HG03354 (cell line): ENCODE data around the gene CRYGD.
"Not testable (repeated sequence)": the region's sequence is repeated elsewhere in the genome, so short reads cannot be mapped to it uniquely, and the experiment has no call there.

Source experiments
- ATAC-seq: cut with Tn5 transposase; IDR thresholded peaks from one replicate; pipeline ENCODE4 v1.9.1; 2021; ENCODE audit warnings: mild to moderate bottlenecking; ENCODE audit not compliant: unreplicated experiment, poor library complexity, severe bottlenecking

CRYGD gene

DNA sequence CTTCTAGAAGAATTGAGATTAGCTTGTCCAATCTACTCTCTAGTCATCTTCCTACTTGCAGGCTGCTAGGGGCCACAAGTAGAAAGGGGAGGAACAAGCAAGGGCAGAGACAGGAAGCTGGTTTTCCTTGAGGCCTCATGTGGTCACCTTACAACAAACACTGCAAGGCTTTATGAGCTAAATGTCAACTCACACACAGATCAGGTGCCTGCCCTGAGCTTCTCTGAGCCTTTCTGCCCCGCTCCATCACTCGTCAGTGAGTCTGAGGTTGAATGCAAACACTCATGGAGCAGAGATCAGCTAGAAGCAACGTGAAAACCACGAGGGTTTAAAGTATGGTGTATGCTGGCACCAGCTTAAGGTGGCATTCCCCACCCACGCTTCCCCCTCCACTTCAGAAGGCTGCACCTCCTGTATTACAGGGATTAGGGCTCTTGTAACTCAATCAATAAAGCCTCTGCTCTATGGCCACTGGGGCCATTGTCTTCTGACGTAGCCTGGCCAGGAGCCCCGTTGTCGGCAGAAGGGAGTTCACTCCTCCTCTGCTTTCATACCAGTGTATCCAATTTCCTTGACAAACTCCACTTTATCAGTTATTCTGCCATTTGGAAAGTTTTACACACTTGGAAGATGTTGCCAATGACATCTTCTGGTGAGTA lies 10.7 kb upstream of the CRYGD start:
- no peak for ATAC-seq

DNA sequence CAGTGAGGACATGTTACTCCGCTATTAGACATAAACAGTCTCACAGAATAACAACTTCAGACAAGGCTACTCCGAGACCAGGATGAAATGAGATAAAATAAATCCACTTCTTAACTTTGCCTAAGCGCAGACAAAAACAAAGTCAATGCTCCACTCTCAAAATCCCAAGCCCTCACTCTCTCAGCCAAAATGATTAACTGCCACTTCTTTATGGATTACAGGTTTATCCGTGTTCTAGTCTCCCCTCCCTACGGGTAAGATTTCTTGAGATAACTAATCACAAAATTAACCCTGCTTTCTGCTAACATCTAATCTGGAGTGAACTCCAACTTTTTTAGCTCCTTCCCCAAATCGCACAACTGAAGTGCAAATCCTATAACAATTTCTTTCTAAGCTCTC lies 6.4 kb upstream of the CRYGD start:
- ATAC-seq, result no peak

DNA sequence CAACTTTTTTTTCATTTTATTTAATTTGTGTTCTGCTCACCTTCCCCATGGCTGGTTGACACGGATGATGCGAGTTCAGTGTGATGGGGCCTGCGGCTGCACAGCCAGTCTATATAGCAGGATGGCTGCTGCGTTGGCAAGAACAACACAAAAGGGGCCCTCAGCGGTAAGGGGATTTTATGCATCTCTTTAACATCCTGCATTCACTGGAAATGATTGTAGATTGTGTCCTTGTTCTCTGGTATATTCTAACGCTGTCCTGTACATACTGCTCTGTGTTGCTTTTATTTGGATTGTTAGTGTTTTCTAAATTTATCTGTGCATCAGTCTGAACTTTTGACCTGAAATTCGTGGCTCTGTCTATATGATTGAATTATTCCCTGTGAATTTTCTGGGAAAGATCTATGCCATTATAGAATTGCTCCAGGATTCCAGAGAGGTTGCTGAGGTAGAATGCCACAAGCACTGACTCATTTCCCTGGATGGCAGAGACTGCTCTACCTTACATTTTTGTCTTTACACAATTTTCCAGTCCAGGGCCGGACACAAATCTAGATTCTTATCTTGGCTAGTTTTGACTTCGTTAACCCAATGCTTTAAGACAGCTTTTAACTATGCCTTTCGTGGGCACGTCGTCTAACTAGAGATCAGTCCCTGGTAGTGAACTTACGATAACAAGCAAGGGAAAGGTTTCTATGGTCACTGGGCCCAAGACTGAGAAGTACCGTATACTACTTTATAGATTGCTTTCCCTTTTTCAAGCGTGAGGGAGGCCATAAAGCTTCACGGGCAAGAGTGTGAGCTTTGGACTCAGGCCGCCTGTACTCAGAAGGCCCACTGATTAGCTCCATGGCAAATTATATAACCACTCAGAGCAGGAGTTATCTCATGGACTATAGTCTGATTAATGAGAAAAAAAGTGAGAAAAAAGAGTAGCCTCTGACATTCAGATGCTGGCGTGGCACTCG lies 5.7 kb upstream of the CRYGD start, which contains the start of gene CRYGC:
CRYGC (minus strand) TSS at position 85 of the 968 bp plus-strand sequence; CDS start at position 49, 36 bp downstream.
- no peak for ATAC-seq

DNA sequence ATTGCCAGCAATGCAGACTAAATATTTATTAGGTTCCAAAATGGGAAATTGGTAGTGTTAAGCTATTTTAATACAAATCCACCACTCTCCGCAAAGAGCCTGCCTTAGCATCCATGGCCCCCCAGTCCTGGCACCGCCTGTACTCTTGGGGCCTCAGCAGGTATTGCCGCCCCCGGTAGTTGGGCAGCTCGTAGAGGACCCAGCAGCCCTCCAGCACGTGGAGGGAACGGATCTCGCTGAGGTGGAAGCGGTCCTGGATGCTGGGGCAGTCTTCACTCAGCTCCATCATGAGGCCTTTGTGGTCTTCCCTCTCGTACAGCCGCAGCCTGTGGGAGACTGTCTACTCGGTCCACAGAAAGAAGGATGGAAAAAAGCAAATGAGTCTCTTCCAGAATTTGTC lies 3.8 kb upstream of the CRYGD start:
- no peak for ATAC-seq

DNA sequence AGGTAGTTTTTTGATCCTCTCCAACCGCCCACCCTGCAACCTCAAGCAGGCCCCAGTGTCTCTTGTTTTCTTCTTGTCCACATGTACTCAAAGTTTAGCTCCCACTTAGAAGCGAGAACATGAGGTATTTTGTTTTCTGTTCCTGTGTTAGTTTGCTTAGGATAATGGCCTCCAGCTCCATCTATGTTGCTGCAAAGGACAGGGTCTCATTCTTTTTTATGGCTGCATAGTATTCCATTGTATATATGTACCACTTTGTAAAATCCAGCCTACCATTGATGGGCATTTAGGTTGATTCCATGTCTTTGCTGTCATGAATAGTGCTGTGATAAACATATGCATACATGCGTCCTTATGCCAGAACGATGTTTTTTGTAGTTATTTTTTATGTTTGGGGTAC lies 2.8 kb upstream of the CRYGD start:
- ATAC-seq, result no peak

DNA sequence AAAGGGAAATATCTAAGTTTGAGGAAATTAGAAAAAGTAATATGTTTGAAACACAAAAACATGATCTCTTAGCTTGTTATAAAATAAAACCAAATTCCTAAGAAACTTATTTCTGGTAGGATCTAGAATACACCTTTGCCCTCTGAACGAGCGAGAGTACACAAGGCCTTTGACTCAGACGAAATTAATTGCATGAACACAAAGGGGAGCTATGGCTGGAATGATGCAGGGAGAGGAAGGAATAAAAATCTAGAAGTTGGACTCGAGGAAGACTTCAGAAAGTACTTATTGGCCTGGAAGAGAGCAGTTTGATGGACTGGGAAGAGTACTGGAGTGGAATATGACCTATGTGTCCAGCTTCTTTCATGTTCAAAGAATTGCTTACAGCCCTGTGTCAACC lies 927 bp upstream of the CRYGD start:
- ATAC-seq, result no peak

DNA sequence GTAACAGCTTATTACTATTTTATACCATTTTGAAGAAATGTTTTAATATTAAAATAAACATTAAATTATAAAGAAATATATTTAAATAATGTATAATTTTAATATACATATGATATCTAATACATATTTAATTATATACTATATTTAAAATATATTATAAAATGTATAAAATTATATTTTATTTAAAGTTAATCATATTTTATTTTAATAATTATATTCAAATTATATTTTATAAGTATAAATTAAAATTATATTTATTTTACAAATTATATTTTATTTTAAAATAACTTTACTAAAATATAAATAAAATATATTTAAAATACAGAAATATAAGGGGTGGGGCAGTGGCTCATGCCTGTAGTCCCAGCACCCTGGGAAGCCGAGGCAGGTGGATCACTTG lies 2.1 kb downstream of the CRYGD start:
- ATAC-seq, result no peak

DNA sequence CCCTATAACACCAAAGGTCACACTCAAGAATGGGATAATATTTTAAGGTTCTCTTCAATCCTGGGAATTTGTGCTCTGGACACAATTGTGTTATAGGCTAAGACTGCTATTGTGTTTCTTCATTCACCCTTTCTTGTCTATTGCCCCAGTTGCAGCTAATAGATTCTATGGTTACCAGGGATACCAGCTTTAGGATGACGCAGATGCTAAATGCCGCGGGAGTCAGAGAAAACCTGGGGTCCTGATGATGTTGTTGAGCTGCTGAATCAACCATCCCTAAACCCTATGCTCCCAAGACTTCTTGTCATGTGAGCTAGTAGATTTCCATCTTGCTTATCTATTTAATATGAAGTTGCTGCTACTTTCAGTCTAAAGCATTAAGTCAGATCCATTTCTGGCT lies 5.4 kb downstream of the CRYGD start:
- ATAC-seq, result no peak

DNA sequence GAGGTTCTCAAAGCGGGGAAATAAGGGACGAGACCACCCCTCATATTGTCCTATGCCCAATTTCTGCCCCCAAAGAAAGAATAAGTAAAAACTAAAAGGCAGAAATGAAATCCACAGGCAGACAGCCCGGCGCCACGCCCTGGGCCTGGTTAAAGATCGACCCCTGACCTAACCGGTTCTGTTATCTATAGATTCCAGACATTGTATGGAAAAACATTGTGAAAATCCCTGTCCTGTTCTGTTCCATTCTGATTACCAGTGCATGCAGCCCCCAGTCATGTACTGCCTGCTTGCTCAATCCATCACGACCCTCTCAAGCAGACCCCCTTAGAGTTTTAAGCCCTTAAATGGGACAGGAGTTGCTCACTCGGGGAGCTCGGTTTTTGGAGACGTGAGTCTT lies 6.9 kb downstream of the CRYGD start:
- not testable (repeated sequence) for ATAC-seq

DNA sequence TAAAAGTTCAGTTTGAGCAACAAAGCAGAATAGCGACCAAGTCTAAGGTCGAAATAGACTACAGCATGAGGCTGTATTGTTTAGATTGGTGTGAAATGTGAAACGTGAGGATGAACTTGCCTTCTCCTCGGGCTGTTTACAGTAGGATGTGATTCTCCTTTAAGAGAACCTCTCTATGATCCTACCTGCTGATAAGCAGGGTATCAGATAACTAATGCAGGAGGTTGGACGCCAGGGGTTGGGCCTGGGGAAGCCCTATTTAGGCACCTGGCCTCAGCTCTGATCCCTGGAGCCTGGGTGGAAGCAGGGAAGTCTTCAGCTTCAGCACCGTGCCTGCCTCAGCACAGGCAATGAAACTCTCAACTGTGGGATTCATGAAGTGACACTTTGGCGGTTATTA lies 11.4 kb downstream of the CRYGD start:
- no peak for ATAC-seq

DNA sequence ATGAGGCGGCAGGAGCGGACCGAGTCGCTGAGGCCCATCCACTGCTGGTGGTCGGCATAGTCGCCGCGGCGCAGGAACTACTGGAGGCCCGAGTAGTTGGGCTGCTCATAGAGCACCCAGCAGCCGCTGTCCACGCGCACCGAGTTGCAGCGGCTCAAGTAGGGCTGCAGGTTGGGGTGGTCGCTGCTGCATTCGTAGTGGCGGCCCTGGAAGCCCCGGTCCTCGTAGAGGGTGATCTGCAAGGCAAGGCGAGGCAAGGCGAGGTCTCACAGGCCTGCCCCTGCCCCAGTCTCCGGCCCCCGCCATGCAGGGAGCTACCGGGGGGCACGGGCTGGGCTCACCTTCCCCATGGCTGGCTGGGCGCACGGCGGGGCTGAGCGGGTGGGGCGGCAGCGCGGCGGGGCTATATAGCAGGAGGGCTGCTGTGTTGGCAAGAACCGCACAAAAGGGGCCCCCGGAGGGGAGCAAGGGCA lies 12.0 kb downstream of the CRYGD start:
- ATAC-seq, result not testable (repeated sequence)

DNA sequence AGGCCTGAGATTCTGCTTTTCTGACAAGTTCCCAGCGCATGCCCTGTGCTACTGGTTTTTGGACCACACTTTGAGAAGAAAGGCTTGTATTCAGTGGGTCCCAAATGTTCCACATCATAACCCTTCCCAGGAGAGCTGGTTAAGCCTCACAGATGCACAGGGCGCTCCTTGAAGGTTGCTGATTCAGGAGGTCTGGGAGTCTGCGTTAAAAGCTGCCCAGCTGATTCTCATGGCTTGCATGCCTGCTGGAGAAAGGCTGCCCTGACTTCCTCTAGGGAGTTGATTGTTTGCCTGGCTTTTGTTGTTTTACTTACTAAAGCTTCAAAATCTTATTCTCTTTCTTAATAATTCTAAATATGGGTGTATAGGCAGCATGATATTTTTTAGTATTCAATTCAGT lies 20.7 kb downstream of the CRYGD start:
- no peak for ATAC-seq

DNA sequence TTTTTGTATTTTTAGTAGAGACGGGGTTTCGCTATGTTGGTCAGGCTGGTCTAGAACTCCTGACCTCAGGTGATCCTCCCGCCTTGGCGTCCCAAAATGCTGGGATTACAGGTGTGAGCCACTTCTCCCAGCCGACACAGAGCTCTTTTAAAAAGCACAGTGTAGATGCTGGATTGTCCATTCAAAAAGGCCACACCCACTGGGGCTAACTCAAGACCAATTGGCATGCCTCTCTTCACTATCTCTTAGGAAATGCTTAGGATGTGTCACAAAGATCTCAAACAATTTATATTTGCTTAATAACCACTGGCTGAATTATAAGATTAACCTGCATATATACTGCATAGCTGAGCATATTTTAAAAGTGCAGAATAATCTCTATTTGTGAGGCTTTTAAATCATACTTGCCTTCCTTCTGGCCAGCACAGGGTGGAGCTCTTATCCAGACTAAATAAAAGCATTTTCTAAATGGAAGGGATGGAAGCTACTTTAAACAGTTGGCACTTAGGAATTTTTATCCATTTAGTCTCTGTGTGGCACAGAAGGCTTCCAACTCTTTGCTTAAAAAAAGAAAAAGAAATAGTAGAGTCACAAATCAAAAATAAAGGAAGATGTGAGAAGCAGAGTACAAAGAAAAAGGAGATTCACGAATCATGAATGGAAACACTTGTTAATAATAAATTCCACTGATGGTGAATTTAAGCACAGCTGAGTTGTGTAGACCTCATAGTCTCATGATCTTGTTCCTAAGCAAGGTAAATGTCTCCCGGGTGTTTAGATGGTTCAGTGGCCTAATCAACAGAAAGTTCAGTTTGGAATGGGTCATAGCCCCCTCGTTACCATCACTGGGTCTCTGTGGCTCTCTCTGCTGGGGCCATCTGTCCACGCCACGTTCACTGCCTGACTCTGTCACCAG lies 22.4 kb downstream of the CRYGD start:
- ATAC-seq, result no peak

DNA sequence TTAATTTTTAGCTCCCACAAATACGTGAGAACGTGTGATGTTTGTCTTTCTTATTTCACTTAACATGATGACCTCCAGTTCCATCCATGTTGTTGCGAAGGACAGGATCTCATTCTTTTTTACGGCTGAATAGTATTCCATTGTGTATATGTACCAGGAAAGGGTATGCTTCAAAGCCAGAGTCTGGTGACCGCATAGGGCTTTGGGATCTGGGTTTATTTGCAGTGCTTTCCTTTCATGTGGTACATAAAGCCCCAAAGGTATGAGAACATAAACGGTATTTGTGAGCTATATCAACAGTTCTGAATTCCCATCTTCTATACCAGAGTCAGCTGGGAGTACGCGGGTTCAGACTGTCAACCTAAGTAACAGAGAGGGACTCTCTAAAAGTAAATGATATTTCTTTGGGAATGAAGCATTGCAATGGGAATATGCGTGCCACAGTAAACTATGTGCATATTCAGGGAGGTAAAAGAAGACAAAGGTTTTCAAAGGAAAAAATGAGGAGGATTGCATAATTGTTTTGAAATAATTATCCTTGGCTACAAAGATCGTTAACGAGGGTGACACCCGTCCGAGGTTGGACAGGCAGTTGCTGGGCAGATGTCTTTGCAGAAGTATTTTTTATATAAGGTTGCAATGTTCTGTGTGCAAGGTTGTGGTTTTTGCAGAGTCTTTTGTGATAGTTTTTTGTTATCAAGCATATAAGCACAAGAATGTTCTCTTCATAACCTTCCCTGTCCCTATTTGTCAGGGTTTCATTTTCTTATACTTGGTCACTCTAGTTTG lies 24.4 kb downstream of the CRYGD start:
- ATAC-seq, result no peak

DNA sequence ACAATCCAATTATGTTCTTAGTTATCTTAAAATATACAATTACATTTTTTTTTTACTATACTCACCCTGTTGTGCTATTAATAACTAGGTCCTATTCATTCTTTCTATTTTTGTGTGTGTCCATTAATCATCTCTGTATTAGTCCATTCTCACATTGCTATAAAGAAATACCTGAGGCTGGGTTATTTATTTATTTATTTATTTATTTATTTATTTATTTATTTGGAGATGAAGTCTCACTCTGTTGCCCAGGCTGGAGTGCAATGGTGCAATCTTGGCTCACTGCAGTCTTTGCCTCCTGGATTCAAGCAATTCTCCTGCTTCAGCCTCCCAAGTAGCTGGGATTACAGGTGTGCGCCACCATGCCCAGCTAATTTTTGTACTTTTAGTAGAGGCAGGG lies 25.6 kb downstream of the CRYGD start:
- ATAC-seq, result not testable (repeated sequence)

DNA sequence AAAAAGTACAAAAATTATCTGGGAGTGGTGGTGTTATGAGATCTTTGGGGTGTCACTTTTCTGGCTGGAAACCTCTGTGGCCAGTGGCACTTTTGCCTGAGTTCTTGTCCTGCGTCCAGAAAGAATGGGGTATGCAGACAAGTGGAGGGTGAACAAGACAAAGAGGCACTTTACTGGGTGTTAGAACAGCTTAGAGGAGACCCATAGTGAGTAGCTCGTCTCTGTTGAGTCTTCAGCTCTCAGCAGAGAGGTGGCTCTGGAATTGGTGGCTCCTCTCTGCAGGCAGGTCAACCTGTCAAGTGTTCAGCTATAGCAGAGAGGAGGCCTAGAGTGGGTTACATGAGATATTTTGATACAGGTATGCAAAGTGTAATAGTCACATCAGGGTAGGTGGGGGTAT lies 26.1 kb downstream of the CRYGD start:
- ATAC-seq, result no peak

DNA sequence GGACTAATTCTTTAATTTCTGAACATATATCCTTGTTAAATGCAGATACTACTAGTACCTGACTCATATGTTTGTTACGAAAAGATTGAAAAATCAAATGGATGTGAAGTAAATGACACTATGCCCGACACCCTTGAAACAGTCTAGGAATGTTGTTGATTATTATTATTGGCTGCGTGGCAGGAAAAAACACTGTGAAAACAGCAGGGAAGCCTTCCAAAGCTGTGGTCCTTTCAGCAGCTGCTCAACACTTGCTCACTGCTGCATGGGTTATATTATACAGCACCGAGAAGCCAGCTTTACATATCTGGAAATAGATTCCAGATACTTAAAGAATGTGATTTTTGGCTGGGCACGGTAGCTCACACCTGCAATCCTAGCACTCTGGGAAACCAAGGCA lies 26.5 kb downstream of the CRYGD start:
- no peak for ATAC-seq

DNA sequence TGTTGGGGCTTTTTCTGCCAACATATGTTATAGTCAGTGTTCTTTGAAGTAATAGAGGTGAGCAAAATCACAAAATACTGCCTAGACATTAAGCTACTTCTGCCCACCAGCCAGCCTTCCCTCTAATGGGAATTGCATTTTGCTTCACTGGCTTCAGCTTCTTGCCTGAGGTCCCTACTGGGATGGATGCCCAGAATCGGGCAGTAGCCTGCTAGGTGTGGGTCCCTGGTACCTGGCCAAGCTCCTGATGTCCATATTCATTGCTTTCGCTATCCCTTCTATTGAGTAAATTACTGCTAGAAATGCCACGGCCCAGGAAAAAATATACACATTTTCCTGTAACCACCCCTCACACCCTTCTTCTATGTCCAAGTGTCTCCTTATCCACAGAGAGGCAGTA lies 27.0 kb downstream of the CRYGD start:
- no peak for ATAC-seq

DNA sequence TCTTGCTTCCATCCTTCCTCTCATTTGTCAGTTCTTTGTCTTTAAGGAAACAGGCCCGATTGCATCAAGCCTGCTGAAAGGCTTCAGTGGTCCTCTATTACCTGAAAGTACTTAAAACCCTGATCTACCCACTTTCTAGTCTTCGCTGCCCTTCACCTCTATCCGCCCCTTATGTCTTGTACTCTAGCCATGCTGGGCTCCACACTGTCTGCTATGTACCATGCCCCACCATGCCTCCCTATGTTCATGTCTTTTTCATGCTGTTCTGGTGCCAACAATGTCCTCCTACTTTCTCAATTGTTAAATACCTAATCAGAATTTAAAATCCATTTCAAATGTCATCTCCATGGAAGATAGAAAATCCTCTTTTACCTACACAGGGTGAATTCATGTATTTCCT lies 28.2 kb downstream of the CRYGD start:
- ATAC-seq, result no peak
